CD14-positive monocyte (primary cell): ENCODE results near the gene MAP7. TPM values are rescaled to one million over a fixed set of nuclear protein-coding genes. Genes with fewer than 3 reads are reported as not detected.

ENCODE experiments used
- DNase-seq, 3 donors: peaks; one replicate each; pipeline ENCODE4 v3.0.0-alpha.2; 2011 to 2022
- H2AFZ ChIP-seq: 2 replicates; pipeline ENCODE4 v1.6.0; 2012; ENCODE audit warnings: mild to moderate bottlenecking, low read depth, low read length, inconsistent platforms; ENCODE audit not compliant: insufficient read depth, poor library complexity, severe bottlenecking
- H3K27ac ChIP-seq, 2 donors: 1 replicate in 1 of 2; 2 replicates in 1 of 2; pipeline ENCODE4 v1.5.1; 2012 to 2013; ENCODE audit warnings: low read length in 2 of 2, control low read depth in 1 of 2, inconsistent platforms in 1 of 2, low read depth in 1 of 2, mild to moderate bottlenecking in 1 of 2
- H3K27me3 ChIP-seq, 2 donors: one replicate each; pipeline versions ENCODE4 v1.6.0 to v1.6.1; 2011 to 2013; ENCODE audit warnings: low read length in 2 of 2; ENCODE audit not compliant: control insufficient read depth in 2 of 2, insufficient read depth in 2 of 2
- H3K36me3 ChIP-seq, 2 donors: replicated peaks in 1 of 2; 1 replicate in 1 of 2; 2 replicates in 1 of 2; pipeline versions ENCODE4 v1.5.1 to v1.6.1; 2012 to 2013; ENCODE audit warnings: low read length in 2 of 2, control low read depth in 1 of 2, inconsistent platforms in 1 of 2, mild to moderate bottlenecking in 1 of 2; ENCODE audit not compliant: insufficient read depth in 2 of 2, control insufficient read depth in 1 of 2
- H3K4me1 ChIP-seq, 2 donors: 1 replicate in 1 of 2; 2 replicates in 1 of 2; pipeline versions ENCODE4 v1.5.1 to v1.6.1; 2012 to 2013; ENCODE audit warnings: low read length in 2 of 2, control low read depth in 1 of 2, inconsistent platforms in 1 of 2, mild to moderate bottlenecking in 1 of 2, moderate library complexity in 1 of 2; ENCODE audit not compliant: insufficient read depth in 2 of 2, control insufficient read depth in 1 of 2
- H3K4me2 ChIP-seq: replicated peaks from 2 replicates; pipeline ENCODE3; 2012; ENCODE audit warnings: low read length, moderate library complexity, mild to moderate bottlenecking; ENCODE audit not compliant: poor library complexity, severe bottlenecking; ENCODE audit errors: extremely low read depth
- H3K4me3 ChIP-seq, 3 experiments: fragments of 200-600 bp in 1 of 3; sonication (generic) in 1 of 3; replicated peaks in 1 of 3; 1 replicate in 2 of 3; 2 replicates in 1 of 3; pipeline ENCODE4 v1.5.1; 2011 to 2013; ENCODE audit warnings: low read length in 3 of 3, mild to moderate bottlenecking in 3 of 3, control low read depth in 2 of 3, low read depth in 2 of 3, inconsistent platforms in 1 of 3, moderate library complexity in 1 of 3
- H3K79me2 ChIP-seq: 2 replicates; pipeline ENCODE4 v1.6.0; 2012; ENCODE audit warnings: mild to moderate bottlenecking, control low read depth, inconsistent platforms, low read length, moderate library complexity; ENCODE audit not compliant: insufficient read depth
- H3K9ac ChIP-seq: 2 replicates; pipeline ENCODE4 v1.6.0; 2017; ENCODE audit warnings: low read length, mild to moderate bottlenecking; ENCODE audit not compliant: insufficient read depth, poor library complexity, severe bottlenecking
- H3K9me3 ChIP-seq, 2 donors: replicated peaks in 1 of 2; 1 replicate in 1 of 2; 2 replicates in 1 of 2; pipeline versions ENCODE4 v1.5.1 to v1.6.1; 2012 to 2013; ENCODE audit warnings: low read length in 2 of 2, control low read depth in 1 of 2; ENCODE audit not compliant: control insufficient read depth in 1 of 2, insufficient read depth in 1 of 2
- H4K20me1 ChIP-seq: 2 replicates; pipeline ENCODE4 v1.6.0; 2012; ENCODE audit warnings: mild to moderate bottlenecking, low read length, control low read depth, moderate library complexity; ENCODE audit not compliant: insufficient read depth
- H3K27ac Mint-ChIP-seq, 7 donors: one replicate each; pipeline ENCODE4 v1.8.0; 2020; ENCODE audit warnings: mild to moderate bottlenecking in 7 of 7, mixed read lengths in 7 of 7, moderate library complexity in 6 of 7, inconsistent platforms in 2 of 7
- H3K27me3 Mint-ChIP-seq, 3 donors: one replicate each; pipeline ENCODE4 v1.8.0; 2021 to 2022; ENCODE audit warnings: low read depth in 3 of 3, mild to moderate bottlenecking in 3 of 3, mixed read lengths in 3 of 3, moderate library complexity in 3 of 3, inconsistent platforms in 1 of 3
- H3K36me3 Mint-ChIP-seq, 2 donors: one replicate each; pipeline ENCODE4 v1.8.0; 2020; ENCODE audit warnings: mixed read lengths in 2 of 2, inconsistent platforms in 1 of 2, mild to moderate bottlenecking in 1 of 2
- H3K4me1 Mint-ChIP-seq: one replicate; pipeline ENCODE4 v1.8.0; 2020; ENCODE audit warnings: mild to moderate bottlenecking, mixed read lengths
- H3K4me3 Mint-ChIP-seq, 2 donors: one replicate each; pipeline ENCODE4 v1.8.0; 2020; ENCODE audit warnings: mild to moderate bottlenecking in 2 of 2, mixed read lengths in 2 of 2, moderate library complexity in 1 of 2
- H3K9me3 Mint-ChIP-seq, 7 donors: one replicate each; pipeline ENCODE4 v1.8.0; 2020 to 2022; ENCODE audit warnings: mixed read lengths in 7 of 7, mild to moderate bottlenecking in 6 of 7, moderate library complexity in 6 of 7, inconsistent platforms in 2 of 7
- CTCF ChIP-seq: fragments of 200-600 bp; IDR thresholded peaks from one replicate; pipeline ENCODE4 v1.8.0; 2022; ENCODE audit warnings: antibody characterized with exemption, mild to moderate bottlenecking
- WGBS: methylation state at CpG from one replicate; pipeline ENCODE4 v1.1.5; 2013; ENCODE audit warnings: missing lambda C conversion rate; ENCODE audit not compliant: insufficient coverage; 5-methylcytosine and 5-hydroxymethylcytosine counted together
- intact Hi-C, 2 donors: fragments of 100-400 bp; cut with micrococcal nuclease; formaldehyde crosslinking; loops; one replicate each; pipeline versions ENCODE4 v1.15.0 to v1.15.1; 2023
- polyA plus RNA-seq, 3 donors: library from polyadenylated mRNA; depleted of rRNA in 1 of 3; unstranded in 2 of 3; stranded (reverse) in 1 of 3; fragments of 300-500 nt in 2 of 3; fragments of >200 nt in 1 of 3; fragmentation: Illumina TruSeq in 2 of 3; gene quantifications; 1 replicate in 2 of 3; 2 replicates in 1 of 3; pipeline ENCODE4 v1.2.3, GENCODE V29; 2012 to 2021

Gene MAP7
- polyA plus RNA-seq, 3 donors: 0.67 to 1.6 (median 1.2) TPM

GRCh38 chr6:136337121-136337520 is 213.1 kb downstream of the MAP7 start:
- Histone ChIP-seq H3K4me1 (no peaks in the 10 kb centered on the region), H3K9me3 (no peaks in the 10 kb centered on the region), H3K4me3 (no peak overlapping the region), H2AFZ (no peak overlapping the region), H4K20me1 (no peaks in the 10 kb centered on the region), H3K4me2 (no peak overlapping the region), H3K9ac (no peak overlapping the region), H3K27ac (no peak overlapping the region), H3K36me3 (no peaks in the 10 kb centered on the region), H3K27me3 (no peaks in the 10 kb centered on the region), H3K79me2 (no peaks in the 10 kb centered on the region)
- Mint-ChIP-seq H3K27ac (no peak overlapping the region), H3K4me1 (no peaks in the 10 kb centered on the region), H3K36me3 (no peaks in the 10 kb centered on the region), H3K9me3 (peaks cover 0 to 1% (median 0%) of the 10 kb centered on the region in 7 donors), H3K4me3 (no peak overlapping the region), H3K27me3 (peaks cover 0 to 4% (median 0%) of the 10 kb centered on the region in 3 donors)
- WGBS: no CpG with 5 or more reads among the region's 3 CpGs
- TF ChIP-seq CTCF: no peak
- DNase-seq: no peak
- intact Hi-C loops: no loop called here

GRCh38 chr6:136335736-136336363 is 214.4 kb downstream of the MAP7 start:
- H3K79me2 ChIP-seq: no peaks in the 10 kb centered on the region
- no peaks in the 10 kb centered on the region for H3K27me3 ChIP-seq
- H3K27ac ChIP-seq: no peak overlapping the region
- H3K9ac ChIP-seq: no peak overlapping the region
- H3K4me3 ChIP-seq: no peak overlapping the region
- Mint-ChIP-seq H3K27me3 (peaks cover 0 to 4% (median 2%) of the 10 kb centered on the region in 3 donors), H3K36me3 (no peaks in the 10 kb centered on the region), H3K4me1 (no peaks in the 10 kb centered on the region), H3K27ac (peak overlapping the region in 1 of 7 donors; percentile 30), H3K4me3 (no peak overlapping the region), H3K9me3 (peaks cover 0 to 1% (median 0%) of the 10 kb centered on the region in 7 donors)
- H3K36me3 ChIP-seq: no peaks in the 10 kb centered on the region
- no peaks in the 10 kb centered on the region for H3K9me3 ChIP-seq
- intact Hi-C loops: no loop called here
- H2AFZ ChIP-seq: peak overlapping the region; percentile 29
- no peaks in the 10 kb centered on the region for H4K20me1 ChIP-seq
- H3K4me1 ChIP-seq: no peaks in the 10 kb centered on the region
- H3K4me2 ChIP-seq: no peak overlapping the region
- DNase-seq: no peak
- no peak for TF ChIP-seq CTCF
- WGBS: 98% methylated on average over 10 of the region's 12 CpGs
